Left renal cortex interstitium (tissue), 4 donors: Measurements from ENCODE around the gene KIAA0513. TPM values are rescaled to one million over a fixed set of nuclear protein-coding genes. Genes with fewer than 3 reads are reported as not detected.

ENCODE experiments used
- DNase-seq, 4 donors: peaks; one replicate each; pipeline ENCODE4 v3.0.0-alpha.2; 2013; ENCODE audit warnings: low read depth in 4 of 4, low spot score in 2 of 4, missing footprints in 1 of 4
- polyA plus RNA-seq, 4 donors: library from polyadenylated mRNA; unstranded; fragments of 120-200 nt; gene quantifications; one replicate each; pipeline ENCODE4 v1.2.1, GENCODE V29; 2013; ENCODE audit not compliant: insufficient read length in 4 of 4

The KIAA0513 gene
- polyA plus RNA-seq, 4 donors = 4.7 to 5.6 (median 5.4) TPM

GRCh38 chr16:85126705-85127378, 99.2 kb downstream of the KIAA0513 start:
- peak in 1 of 4 donors; percentile 83 for DNase-seq

GRCh38 chr16:85127379-85127723, 99.8 kb downstream of the KIAA0513 start:
- no peak for DNase-seq

GRCh38 chr16:85128079-85128837, 100.7 kb downstream of the KIAA0513 start:
- no peak for DNase-seq

- no peak for DNase-seq
Measured at GRCh38 chr16:85129876-85130704, 102.5 kb downstream of the KIAA0513 start.

GRCh38 chr16:85130705-85131028, 103.1 kb downstream of the KIAA0513 start:
- no peak for DNase-seq

GRCh38 chr16:85132456-85133289, 105.1 kb downstream of the KIAA0513 start:
- no peak for DNase-seq

- no peak for DNase-seq
Measured at GRCh38 chr16:85133290-85133599, 105.7 kb downstream of the KIAA0513 start.

GRCh38 chr16:85134076-85134788, 106.6 kb downstream of the KIAA0513 start:
- no peak for DNase-seq

GRCh38 chr16:85134789-85135142, 107.2 kb downstream of the KIAA0513 start:
- no peak for DNase-seq

GRCh38 chr16:85136213-85136701, 108.7 kb downstream of the KIAA0513 start:
- no peak for DNase-seq

- DNase-seq = no peak
Measured at GRCh38 chr16:85136702-85137322, 109.2 kb downstream of the KIAA0513 start.

GRCh38 chr16:85137323-85138072, 109.9 kb downstream of the KIAA0513 start:
- no peak for DNase-seq

- DNase-seq = no peak
Measured at GRCh38 chr16:85138073-85138824, 110.7 kb downstream of the KIAA0513 start.

- DNase-seq = no peak
Measured at GRCh38 chr16:85138825-85139627, 111.4 kb downstream of the KIAA0513 start.

- DNase-seq = no peak
Measured at GRCh38 chr16:85139881-85140339, 112.3 kb downstream of the KIAA0513 start.

GRCh38 chr16:85140455-85141012, 112.9 kb downstream of the KIAA0513 start:
- DNase-seq = no peak
